HepG2 (cell line): ENCODE data around the gene SCRT2. TPM values are rescaled to one million over a fixed set of nuclear protein-coding genes. Genes with fewer than 3 reads are reported as not detected.

Experiments used
- ARHGAP35 ChIP-seq: sonication (generic); formaldehyde crosslinking; IDR thresholded peaks from 2 replicates; pipeline ENCODE4 v1.9.0; 2022; ENCODE audit warnings: mild to moderate bottlenecking, inconsistent platforms, moderate library complexity, missing genetic modification reagents, borderline replicate concordance
- ESRRA ChIP-seq: sonication (generic); formaldehyde crosslinking; IDR thresholded peaks from 2 replicates; pipeline ENCODE4 v1.5.1; 2020; ENCODE audit warnings: mild to moderate bottlenecking, low read depth, missing genetic modification reagents
- HNRNPL ChIP-seq: fragments of 200-400 bp; formaldehyde crosslinking; IDR thresholded peaks from 2 replicates; pipeline ENCODE4 v1.6.1; 2017; ENCODE audit warnings: mild to moderate bottlenecking, low read depth, low read length
- IRF2 ChIP-seq: IDR thresholded peaks from 2 replicates; pipeline ENCODE4 v1.6.1; 2018; ENCODE audit warnings: missing genetic modification reagents, missing compliant biosample characterization
- KMT2A ChIP-seq: sonication (generic); formaldehyde crosslinking; IDR thresholded peaks from 2 replicates; pipeline ENCODE4 v1.4.0; 2020; ENCODE audit warnings: missing genetic modification reagents
- MAZ ChIP-seq, 2 experiments: sonication (generic) in 1 of 2; formaldehyde crosslinking in 1 of 2; IDR thresholded peaks; 2 replicates each; pipeline versions ENCODE4 v1.5.0 to v1.6.1; 2012 to 2020; ENCODE audit warnings: low read depth in 2 of 2, mild to moderate bottlenecking in 2 of 2, borderline replicate concordance in 1 of 2, improper control_type of control experiment in 1 of 2, low read length in 1 of 2, missing genetic modification reagents in 1 of 2, moderate library complexity in 1 of 2
- MIER3 ChIP-seq: IDR thresholded peaks from 2 replicates; pipeline ENCODE4 v1.6.1; 2016; ENCODE audit warnings: missing compliant biosample characterization, borderline replicate concordance
- NCOR1 ChIP-seq: fragments of 200-600 bp; sonication (generic); IDR thresholded peaks from 2 replicates; pipeline ENCODE4 v1.7.0; 2017; ENCODE audit warnings: antibody characterized with exemption, low read length, borderline replicate concordance
- NR2C2 ChIP-seq: sonication (generic); formaldehyde crosslinking; IDR thresholded peaks from 2 replicates; pipeline ENCODE4 v1.4.0; 2020; ENCODE audit warnings: missing genetic modification reagents, mild to moderate bottlenecking, moderate library complexity, borderline replicate concordance
- RFX5 ChIP-seq: IDR thresholded peaks from 2 replicates; pipeline ENCODE4 v1.6.1; 2011; ENCODE audit warnings: low read depth, low read length, improper control_type of control experiment
- SALL1 ChIP-seq: sonication (generic); formaldehyde crosslinking; IDR thresholded peaks from 2 replicates; pipeline ENCODE4 v1.8.0; 2022; ENCODE audit warnings: mild to moderate bottlenecking, missing genetic modification reagents
- SYNCRIP ChIP-seq: fragments of 200-400 bp; formaldehyde crosslinking; IDR thresholded peaks from 2 replicates; pipeline ENCODE4 v1.6.1; 2018; ENCODE audit warnings: mild to moderate bottlenecking, low read depth, low read length; ENCODE audit not compliant: insufficient read depth
- TBX2 ChIP-seq: sonication (generic); formaldehyde crosslinking; IDR thresholded peaks from 2 replicates; pipeline ENCODE4 v1.5.0; 2020; ENCODE audit warnings: missing genetic modification reagents, mild to moderate bottlenecking, borderline replicate concordance
- THAP11 ChIP-seq: IDR thresholded peaks from 2 replicates; pipeline ENCODE4 v1.6.1; 2016; ENCODE audit warnings: missing biosample characterization, missing genetic modification reagents
- YY1 ChIP-seq: IDR thresholded peaks from 2 replicates; pipeline ENCODE4 v1.6.1; 2011; ENCODE audit warnings: low read length, low read depth, moderate library complexity, mild to moderate bottlenecking; ENCODE audit not compliant: insufficient read depth, insufficient replicate concordance
- ZKSCAN1 ChIP-seq: fragments of 150-350 bp; IDR thresholded peaks from 2 replicates; pipeline ENCODE4 v1.6.1; 2014; ENCODE audit warnings: low read length
- ZNF205 ChIP-seq: IDR thresholded peaks from 2 replicates; pipeline ENCODE4 v1.6.1; 2018; ENCODE audit warnings: missing biosample characterization, missing genetic modification reagents
- polyA plus RNA-seq, 8 experiments: library from polyadenylated mRNA; depleted of rRNA in 3 of 8; stranded (reverse) in 7 of 8; unstranded in 1 of 8; fragments of >200 nt; fragmentation: Illumina TruSeq in 4 of 8; extraction: Trizol in 4 of 8; gene quantifications; 2 replicates each; pipeline versions ENCODE4 v1.2.1 to v1.2.3, GENCODE V29; 2011 to 2016; ENCODE audit warnings: low read depth in 4 of 8, missing spikeins in 1 of 8, mixed read lengths in 1 of 8; ENCODE audit not compliant: insufficient read depth in 1 of 8
- total RNA-seq, 5 experiments: library from RNA; depleted of rRNA; stranded (reverse); fragments of >200 nt; fragmentation: Illumina TruSeq; extraction: Trizol; gene quantifications; 2 replicates each; pipeline ENCODE4 v1.2.3, GENCODE V29; 2016; ENCODE audit warnings: low read depth in 1 of 5
- TF ChIP-seq, protein P1 (sequence below): IDR thresholded peaks from 2 replicates; pipeline ENCODE4 v1.6.1; 2016; ENCODE audit warnings: missing genetic modification reagents, missing compliant biosample characterization
- TF ChIP-seq, protein P2 (sequence below): IDR thresholded peaks from 2 replicates; pipeline ENCODE4 v1.6.1; 2016; ENCODE audit warnings: low read depth, borderline replicate concordance
- TF ChIP-seq, protein P3 (sequence below): sonication (generic); formaldehyde crosslinking; IDR thresholded peaks from 2 replicates; pipeline ENCODE4 v1.4.0; 2020; ENCODE audit warnings: mild to moderate bottlenecking, missing genetic modification reagents
- TF ChIP-seq, protein P4 (sequence below): sonication (generic); formaldehyde crosslinking; IDR thresholded peaks from 2 replicates; pipeline ENCODE4 v1.4.0; 2020; ENCODE audit warnings: missing genetic modification reagents, mild to moderate bottlenecking, borderline replicate concordance
- TF ChIP-seq, protein P5 (sequence below): sonication (generic); formaldehyde crosslinking; IDR thresholded peaks from 2 replicates; pipeline ENCODE4 v1.8.0; 2022; ENCODE audit warnings: missing genetic modification reagents, mild to moderate bottlenecking, inconsistent platforms, borderline replicate concordance

The SCRT2 gene
- total and polyA plus RNA-seq, 2 of the 13 experiments (the other 11 are each of a cell fraction or from before 2014, with no cell fraction given) = not detected

DNA sequence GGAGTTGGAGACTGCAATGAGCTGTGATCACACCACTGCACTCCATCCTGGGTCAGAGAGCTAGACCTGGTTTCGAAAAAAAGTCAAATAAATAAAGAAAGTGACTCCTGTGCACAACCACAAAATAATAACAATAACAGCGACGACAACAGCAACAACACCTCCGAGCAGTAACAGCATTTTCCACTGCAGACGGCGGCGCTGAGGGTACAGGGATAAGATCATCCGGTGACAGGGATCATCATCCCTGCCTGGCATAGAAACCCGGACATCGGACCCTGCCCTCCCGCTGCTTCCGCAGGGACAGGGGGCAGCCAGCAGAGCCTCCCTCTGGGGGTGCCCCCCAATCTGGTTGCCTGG lies 34.1 kb downstream of the SCRT2 start (continued):
- TF ChIP-seq MAZ (IDR thresholded peaks at IDR 0.05; ENCODE audit: borderline replicate concordance, low read depth, low read length) (peak; percentile 79), MAZ (CRISPR knock-in tag; IDR thresholded peaks at IDR 0.05; ENCODE audit: low read depth) (no peak), HNRNPL (peak; percentile 97), SALL1 (CRISPR knock-in tag) (peak; percentile 88), TBX2 (CRISPR knock-in tag) (0 out of 2 replicates have a peak, but pooled peaks have one; percentile 23), NR2C2 (CRISPR knock-in tag) (0 out of 2 replicates have a peak, but pooled peaks have one; percentile 30), MIER3 (CRISPR knock-in tag) (peak; percentile 40; the same call in 1 of the 2 replicates), ZKSCAN1 (peak; percentile 35; the same call in 1 of the 2 replicates), THAP11 (CRISPR knock-in tag) (peak; percentile 28; the same call in 1 of the 2 replicates), SYNCRIP (no peak), NCOR1 (peak; percentile 59; the same call in 1 of the 2 replicates), IRF2 (CRISPR knock-in tag) (peak; percentile 57; the same call in 1 of the 2 replicates), RFX5 (0 out of 2 replicates have a peak, but pooled peaks have one; percentile 11), ESRRA (peak; percentile 71; the same call in 1 of the 2 replicates), KMT2A (no peak), ZNF205 (CRISPR knock-in tag) (0 out of 2 replicates have a peak, but pooled peaks have one; percentile 13), ARHGAP35 (CRISPR knock-in tag) (0 out of 2 replicates have a peak, but pooled peaks have one; percentile 8), YY1 (peak; percentile 35)
- TF ChIP-seq, protein P1, sequence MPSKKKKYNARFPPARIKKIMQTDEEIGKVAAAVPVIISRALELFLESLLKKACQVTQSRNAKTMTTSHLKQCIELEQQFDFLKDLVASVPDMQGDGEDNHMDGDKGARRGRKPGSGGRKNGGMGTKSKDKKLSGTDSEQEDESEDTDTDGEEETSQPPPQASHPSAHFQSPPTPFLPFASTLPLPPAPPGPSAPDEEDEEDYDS (CRISPR knock-in tag) = peak; percentile 48; the same call in 1 of the 2 replicates
- TF ChIP-seq, protein P2, sequence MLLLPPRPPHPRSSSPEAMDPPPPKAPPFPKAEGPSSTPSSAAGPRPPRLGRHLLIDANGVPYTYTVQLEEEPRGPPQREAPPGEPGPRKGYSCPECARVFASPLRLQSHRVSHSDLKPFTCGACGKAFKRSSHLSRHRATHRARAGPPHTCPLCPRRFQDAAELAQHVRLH (CRISPR knock-in tag) = peak; percentile 38; the same call in 1 of the 2 replicates
- TF ChIP-seq, protein P3, sequence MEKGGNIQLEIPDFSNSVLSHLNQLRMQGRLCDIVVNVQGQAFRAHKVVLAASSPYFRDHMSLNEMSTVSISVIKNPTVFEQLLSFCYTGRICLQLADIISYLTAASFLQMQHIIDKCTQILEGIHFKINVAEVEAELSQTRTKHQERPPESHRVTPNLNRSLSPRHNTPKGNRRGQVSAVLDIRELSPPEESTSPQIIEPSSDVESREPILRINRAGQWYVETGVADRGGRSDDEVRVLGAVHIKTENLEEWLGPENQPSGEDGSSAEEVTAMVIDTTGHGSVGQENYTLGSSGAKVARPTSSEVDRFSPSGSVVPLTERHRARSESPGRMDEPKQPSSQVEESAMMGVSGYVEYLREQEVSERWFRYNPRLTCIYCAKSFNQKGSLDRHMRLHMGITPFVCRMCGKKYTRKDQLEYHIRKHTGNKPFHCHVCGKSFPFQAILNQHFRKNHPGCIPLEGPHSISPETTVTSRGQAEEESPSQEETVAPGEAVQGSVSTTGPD (CRISPR knock-in tag) = no peak
- TF ChIP-seq, protein P4, sequence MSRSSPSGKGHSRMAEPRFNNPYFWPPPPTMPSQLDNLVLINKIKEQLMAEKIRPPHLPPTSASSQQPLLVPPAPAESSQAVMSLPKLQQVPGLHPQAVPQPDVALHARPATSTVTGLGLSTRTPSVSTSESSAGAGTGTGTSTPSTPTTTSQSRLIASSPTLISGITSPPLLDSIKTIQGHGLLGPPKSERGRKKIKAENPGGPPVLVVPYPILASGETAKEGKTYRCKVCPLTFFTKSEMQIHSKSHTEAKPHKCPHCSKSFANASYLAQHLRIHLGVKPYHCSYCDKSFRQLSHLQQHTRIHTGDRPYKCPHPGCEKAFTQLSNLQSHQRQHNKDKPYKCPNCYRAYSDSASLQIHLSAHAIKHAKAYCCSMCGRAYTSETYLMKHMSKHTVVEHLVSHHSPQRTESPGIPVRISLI (CRISPR knock-in tag) = peak; percentile 15; the same call in 1 of the 2 replicates
- TF ChIP-seq, protein P5, sequence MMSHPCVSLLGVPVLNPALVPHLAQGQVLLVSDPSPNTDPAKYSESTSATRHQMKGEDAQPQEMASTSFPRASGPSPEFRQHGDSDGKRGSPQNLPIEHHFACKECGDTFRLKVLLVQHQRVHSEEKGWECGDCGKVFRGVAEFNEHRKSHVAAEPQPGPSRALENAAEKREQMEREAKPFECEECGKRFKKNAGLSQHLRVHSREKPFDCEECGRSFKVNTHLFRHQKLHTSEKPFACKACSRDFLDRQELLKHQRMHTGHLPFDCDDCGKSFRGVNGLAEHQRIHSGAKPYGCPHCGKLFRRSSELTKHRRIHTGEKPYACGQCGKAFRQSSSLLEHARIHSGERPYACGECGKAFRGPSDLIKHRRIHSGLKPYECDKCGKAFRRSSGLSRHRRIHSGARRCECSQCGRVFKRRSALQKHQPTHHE = peak; percentile 17; the same call in 1 of the 2 replicates
